ENCODE results near the gene NTMT1.

DNA sequence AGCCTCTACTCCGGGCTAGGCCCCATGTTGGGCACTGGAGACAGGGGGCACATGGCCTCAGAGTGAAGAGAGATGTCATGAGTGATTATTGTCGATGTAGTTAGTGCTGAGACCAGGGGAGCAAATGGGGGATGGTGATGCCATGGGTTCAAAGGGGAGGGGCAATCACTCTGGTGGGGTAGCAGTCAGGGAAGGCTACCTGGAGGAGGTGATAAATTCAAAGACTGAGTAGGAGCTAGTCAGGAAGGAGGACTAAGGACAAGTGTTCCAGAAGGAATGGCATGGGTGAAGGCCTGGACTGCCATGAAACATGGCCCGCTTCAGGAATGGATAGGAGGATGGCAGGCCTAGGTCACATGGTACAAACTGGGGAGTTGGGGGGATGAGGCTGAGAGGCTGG is 46.7 kb upstream of the NTMT1 start:
- TF ChIP-seq GATA2 (IDR thresholded peaks at IDR 0.05; ENCODE audit: low read depth, low read length): no peak
- TF ChIP-seq GATA3 (IDR thresholded peaks at IDR 0.05; ENCODE audit: low read depth, low read length): no peak

Data from SH-SY5Y (cell line).